GM12874 (cell line): Measurements from ENCODE around the gene SLC12A7.

Experiments used
- CTCF ChIP-seq: IDR thresholded peaks from 2 replicates; pipeline ENCODE4 v1.5.1; 2011; ENCODE audit warnings: low read depth, mild to moderate bottlenecking, control low read depth, low read length, moderate library complexity; ENCODE audit not compliant: insufficient read depth

The SLC12A7 gene

DNA sequence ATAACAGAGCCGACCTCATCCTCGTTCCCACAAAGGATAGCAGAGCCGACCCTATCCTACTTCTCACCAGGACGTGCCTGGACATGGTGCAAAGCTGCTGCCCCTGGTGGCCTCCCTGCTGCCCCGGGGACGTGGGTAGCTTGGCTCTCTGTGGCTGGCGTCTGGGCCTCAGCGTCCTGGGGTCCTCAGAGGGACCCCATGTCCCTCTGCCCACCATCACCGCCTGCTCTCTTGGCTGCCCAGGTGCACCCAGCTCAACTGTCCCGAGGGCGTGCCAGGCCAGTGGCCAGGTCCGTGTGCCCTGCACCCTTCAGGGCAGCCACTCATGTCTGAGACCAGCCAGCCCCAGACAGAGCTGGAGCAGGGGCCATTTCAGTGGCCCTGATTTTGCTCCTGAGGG is 94.8 kb downstream of the SLC12A7 start:
- no peak for TF ChIP-seq CTCF

DNA sequence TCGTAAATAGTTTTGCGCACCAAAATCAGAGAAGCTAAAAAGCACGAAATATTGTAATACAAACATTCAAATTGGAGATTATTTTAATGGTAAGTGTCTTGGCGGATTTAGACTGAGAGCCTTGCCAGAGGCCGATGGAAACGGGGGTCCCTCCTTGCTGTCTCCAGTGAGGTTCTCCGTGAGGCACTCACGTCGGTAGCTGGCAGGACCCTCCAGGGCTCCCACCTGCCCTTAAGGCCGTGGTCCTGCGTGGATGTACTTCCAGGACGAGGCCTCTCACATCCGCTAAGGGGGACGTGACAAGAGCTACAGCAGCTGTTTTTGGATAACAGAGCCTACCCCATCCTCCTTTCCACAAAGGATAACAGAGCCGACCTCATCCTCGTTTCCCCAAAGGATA is 95.4 kb downstream of the SLC12A7 start:
- no peak for TF ChIP-seq CTCF

GRCh38 chr5:1016036-1016435 is 95.8 kb downstream of the SLC12A7 start:
- TF ChIP-seq CTCF, result no peak

DNA sequence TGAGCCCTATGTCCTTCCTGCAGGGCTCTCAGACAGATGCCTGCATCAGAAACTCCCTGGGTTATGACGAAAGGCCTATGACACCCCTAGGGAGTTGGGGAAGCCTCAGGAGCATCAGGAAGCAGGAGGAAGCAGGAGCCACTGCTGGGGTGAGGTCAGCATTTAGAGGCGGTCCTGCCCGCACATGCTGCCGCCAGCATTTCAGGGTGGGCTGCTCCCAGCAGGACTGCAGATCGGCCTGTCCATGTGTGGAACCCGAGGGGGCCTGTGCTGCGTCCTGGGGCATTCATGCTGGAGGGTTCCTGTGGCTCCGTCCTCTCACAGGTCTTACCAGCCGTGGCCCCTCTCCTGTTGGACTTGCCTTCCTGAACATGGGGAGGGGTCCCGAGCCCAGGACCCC is 96.4 kb downstream of the SLC12A7 start:
- no peak for TF ChIP-seq CTCF

GRCh38 chr5:1014781-1015221 is 97.1 kb downstream of the SLC12A7 start:
- TF ChIP-seq CTCF, result no peak

DNA sequence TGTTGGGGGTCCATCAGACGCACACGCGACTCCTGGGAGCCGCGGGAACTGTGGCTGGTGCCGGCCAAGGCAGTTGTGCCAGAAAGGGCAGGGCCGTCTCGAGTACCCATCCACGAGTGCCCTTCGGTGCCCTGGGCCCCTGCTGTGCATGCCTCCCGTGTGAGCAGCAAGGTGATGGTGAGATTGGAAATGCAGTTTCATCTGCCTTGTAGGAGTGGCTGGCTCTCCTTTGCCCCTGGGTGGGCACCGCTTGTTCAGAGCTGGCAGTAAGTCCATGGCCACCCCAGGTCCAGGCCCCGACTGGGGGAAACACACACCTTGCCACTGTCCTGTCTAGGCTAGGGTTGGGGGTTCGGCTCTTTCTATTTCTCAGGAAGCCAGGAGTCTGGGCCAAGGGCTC is 97.5 kb downstream of the SLC12A7 start:
- no peak for TF ChIP-seq CTCF

DNA sequence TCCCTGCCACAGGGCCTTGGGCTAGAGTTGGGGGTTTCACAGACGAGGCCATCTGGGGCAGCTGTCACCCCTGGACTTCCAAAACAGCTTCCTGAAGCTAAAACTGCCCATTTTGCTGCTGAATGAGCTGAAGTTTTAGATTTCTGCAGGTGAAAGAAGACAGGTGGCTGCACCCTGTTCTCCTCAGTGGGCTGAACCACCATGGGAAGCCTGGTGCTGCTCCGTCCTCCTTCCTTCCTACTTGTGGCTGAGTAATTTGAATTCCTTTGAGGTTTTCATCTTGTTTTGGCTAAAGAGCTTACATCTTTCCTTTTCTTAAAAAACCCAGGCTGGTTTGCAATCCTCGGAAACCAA is 97.9 kb downstream of the SLC12A7 start:
- TF ChIP-seq CTCF, result no peak

DNA sequence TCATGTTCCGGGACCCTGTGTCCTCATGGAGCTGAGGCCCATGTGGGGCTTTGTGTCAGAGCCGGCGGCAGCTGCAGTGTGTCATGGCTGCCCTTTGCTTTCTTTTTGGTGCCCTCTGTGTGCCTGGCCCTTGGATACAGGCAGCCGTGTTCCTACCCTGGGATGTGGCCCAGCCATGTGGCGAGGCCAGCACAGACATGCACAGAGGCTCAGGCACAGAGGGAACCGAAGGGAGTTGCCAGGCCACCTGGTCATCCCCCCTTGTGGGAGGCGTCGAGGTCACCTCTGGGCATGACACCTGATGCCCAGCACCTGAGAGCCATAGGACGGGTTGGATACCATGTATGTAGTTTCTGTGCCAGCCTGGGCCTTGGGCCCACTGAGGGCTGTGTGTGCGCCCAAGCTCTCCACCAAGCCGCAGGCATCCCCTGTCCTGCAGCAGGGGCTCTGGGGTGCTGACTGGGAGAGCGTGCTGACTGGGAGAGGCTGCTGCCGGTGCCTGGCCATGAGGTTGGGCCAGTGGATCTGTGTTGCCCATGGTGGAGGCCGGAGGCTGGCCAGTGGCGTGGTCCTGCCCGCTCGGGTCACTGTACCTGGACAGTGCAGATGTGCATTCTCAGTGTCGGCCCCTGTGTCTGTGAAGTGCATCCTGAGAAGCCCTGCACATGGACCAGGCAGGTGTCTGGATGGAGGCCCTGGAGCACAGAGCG is 98.5 kb downstream of the SLC12A7 start:
- no peak for TF ChIP-seq CTCF
